Measurements from ENCODE around the gene GGT6. TPM values are rescaled to one million over a fixed set of nuclear protein-coding genes. Genes with fewer than 3 reads are reported as not detected.

The GGT6 gene
- total RNA-seq, 1 donor from 2014 or later, result not detected

DNA sequence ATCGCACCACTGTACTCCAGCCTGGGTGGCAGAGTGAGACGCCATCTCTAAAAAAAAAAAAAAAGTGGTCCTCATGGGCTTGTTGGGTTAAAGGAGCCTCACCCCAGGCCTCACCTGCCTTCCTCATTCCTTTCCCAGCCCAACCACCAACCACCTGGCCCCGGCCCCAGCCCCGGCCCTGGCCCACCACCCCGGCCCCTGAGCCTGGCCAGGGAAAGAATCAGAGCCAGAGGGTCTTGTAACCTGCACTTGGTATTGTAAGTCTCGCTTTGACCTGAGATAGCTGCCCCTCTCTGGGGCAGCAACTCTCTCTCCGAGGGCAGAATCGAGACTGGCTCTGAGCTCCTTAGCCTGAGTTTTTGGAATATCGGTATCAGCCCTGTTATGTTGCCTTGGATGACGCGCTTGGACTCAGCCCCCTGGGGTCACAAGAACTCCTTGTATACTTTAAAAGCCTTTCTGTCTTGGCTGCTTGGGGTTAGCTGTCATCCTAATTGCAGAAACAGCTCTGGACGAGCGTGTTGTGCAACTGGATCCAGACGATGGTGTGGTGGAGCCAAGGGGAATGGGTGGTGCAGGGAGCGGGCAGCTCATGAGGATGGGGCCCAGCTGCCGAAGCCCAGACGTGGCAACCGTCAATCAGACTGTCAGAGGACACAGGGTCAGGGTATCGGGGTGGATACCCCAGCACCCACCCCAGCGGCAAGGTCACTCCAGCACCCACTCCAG, 38.6 kb upstream of the GGT6 start:
- FAIRE-seq (no peak), DNase-seq (ENCODE audit: low read depth) (no peak)
- Mint-ChIP-seq H3K9me3 (ENCODE audit: unreplicated experiment) (no peaks in the 10 kb centered on the region), H3K4me1 (ENCODE audit: low read depth, unreplicated experiment) (peaks cover 14% of the 10 kb centered on the region), H3K36me3 (ENCODE audit: low read depth, unreplicated experiment) (no peaks in the 10 kb centered on the region), H3K27ac (ENCODE audit: unreplicated experiment) (no peak overlapping the region), H3K27me3 (ENCODE audit: low read depth, unreplicated experiment) (peaks cover 19% of the 10 kb centered on the region), H3K4me3 (ENCODE audit: unreplicated experiment) (no peak overlapping the region)
- H3K4me1 ChIP-seq (ENCODE audit: insufficient read depth, low read length), result peaks cover 5% of the 10 kb centered on the region
- peaks cover 15% of the 10 kb centered on the region for H3K27me3 ChIP-seq (ENCODE audit: insufficient read depth, low read length)
- no peak overlapping the region for H3K27ac ChIP-seq (ENCODE audit: low read depth, low read length)
- no peaks in the 10 kb centered on the region for H3K9me3 ChIP-seq (ENCODE audit: insufficient read depth, low read depth, low read length)
- no peak overlapping the region for H3K4me2 ChIP-seq (ENCODE audit: low read length)
- no peaks in the 10 kb centered on the region for H3K36me3 ChIP-seq (ENCODE audit: insufficient read depth, low read length)
- no peak overlapping the region for H3K9ac ChIP-seq (ENCODE audit: low read length)
- H2AFZ ChIP-seq (ENCODE audit: low read depth, low read length), result no peak overlapping the region
- H3K79me2 ChIP-seq (ENCODE audit: insufficient read depth, low read length), result no peaks in the 10 kb centered on the region
- H3K4me3 ChIP-seq (ENCODE audit: insufficient read depth, low read depth, low read length), result no peak overlapping the region
- TF ChIP-seq EZH2 (IDR thresholded peaks at IDR 0.05; ENCODE audit: insufficient read depth, low read length), result no peak
- TF ChIP-seq, protein P1, sequence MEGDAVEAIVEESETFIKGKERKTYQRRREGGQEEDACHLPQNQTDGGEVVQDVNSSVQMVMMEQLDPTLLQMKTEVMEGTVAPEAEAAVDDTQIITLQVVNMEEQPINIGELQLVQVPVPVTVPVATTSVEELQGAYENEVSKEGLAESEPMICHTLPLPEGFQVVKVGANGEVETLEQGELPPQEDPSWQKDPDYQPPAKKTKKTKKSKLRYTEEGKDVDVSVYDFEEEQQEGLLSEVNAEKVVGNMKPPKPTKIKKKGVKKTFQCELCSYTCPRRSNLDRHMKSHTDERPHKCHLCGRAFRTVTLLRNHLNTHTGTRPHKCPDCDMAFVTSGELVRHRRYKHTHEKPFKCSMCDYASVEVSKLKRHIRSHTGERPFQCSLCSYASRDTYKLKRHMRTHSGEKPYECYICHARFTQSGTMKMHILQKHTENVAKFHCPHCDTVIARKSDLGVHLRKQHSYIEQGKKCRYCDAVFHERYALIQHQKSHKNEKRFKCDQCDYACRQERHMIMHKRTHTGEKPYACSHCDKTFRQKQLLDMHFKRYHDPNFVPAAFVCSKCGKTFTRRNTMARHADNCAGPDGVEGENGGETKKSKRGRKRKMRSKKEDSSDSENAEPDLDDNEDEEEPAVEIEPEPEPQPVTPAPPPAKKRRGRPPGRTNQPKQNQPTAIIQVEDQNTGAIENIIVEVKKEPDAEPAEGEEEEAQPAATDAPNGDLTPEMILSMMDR (IDR thresholded peaks at IDR 0.05; ENCODE audit: insufficient read depth, low read depth, low read length), result no peak
- H4K20me1 ChIP-seq (ENCODE audit: insufficient read depth, low read length), result no peaks in the 10 kb centered on the region

DNA sequence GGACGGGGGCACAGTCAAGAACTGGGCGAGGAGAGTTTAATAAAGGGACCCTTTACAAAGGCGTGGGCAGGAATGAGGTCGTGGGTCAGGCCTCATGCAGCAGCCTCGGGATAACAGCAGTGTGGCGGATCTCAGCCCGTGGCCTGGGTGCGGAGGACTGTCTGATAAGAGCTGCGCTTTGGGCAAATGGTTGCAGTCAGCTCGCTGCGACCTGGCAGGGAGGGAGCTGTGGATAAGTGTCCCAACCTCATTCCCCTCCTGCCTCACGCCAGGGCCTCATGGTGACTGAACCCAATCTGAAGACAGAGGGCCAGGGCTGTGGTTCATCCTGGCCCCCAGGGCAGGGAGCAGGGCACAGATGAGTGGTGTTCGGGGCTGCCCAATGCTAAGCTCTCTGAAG, 37.6 kb upstream of the GGT6 start:
- no peak for TF ChIP-seq EZH2 (IDR thresholded peaks at IDR 0.05; ENCODE audit: insufficient read depth, low read length)
- TF ChIP-seq, protein P1 (IDR thresholded peaks at IDR 0.05; ENCODE audit: insufficient read depth, low read depth, low read length), result no peak
- no peak for DNase-seq (ENCODE audit: low read depth)
- H3K27me3 ChIP-seq (ENCODE audit: insufficient read depth, low read length), result peaks cover 11% of the 10 kb centered on the region
- no peak overlapping the region for H3K4me3 ChIP-seq (ENCODE audit: insufficient read depth, low read depth, low read length)
- no peaks in the 10 kb centered on the region for H3K79me2 ChIP-seq (ENCODE audit: insufficient read depth, low read length)
- no peak overlapping the region for H3K27ac ChIP-seq (ENCODE audit: low read depth, low read length)
- no peak overlapping the region for H3K4me2 ChIP-seq (ENCODE audit: low read length)
- H3K36me3 Mint-ChIP-seq (ENCODE audit: low read depth, unreplicated experiment), result no peaks in the 10 kb centered on the region
- H3K9ac ChIP-seq (ENCODE audit: low read length), result no peak overlapping the region
- peaks cover 24% of the 10 kb centered on the region for H3K27me3 Mint-ChIP-seq (ENCODE audit: low read depth, unreplicated experiment)
- no peak for FAIRE-seq
- no peak overlapping the region for H2AFZ ChIP-seq (ENCODE audit: low read depth, low read length)
- no peak overlapping the region for H3K4me3 Mint-ChIP-seq (ENCODE audit: unreplicated experiment)
- no peaks in the 10 kb centered on the region for H3K9me3 ChIP-seq (ENCODE audit: insufficient read depth, low read depth, low read length)
- peaks cover 13% of the 10 kb centered on the region for H3K4me1 Mint-ChIP-seq (ENCODE audit: low read depth, unreplicated experiment)
- no peaks in the 10 kb centered on the region for H3K9me3 Mint-ChIP-seq (ENCODE audit: unreplicated experiment)
- H3K4me1 ChIP-seq (ENCODE audit: insufficient read depth, low read length), result peaks cover 5% of the 10 kb centered on the region
- no peaks in the 10 kb centered on the region for H3K36me3 ChIP-seq (ENCODE audit: insufficient read depth, low read length)
- H3K27ac Mint-ChIP-seq (ENCODE audit: unreplicated experiment), result peak overlapping the region; percentile 67
- H4K20me1 ChIP-seq (ENCODE audit: insufficient read depth, low read length), result no peaks in the 10 kb centered on the region

All from astrocyte (in vitro differentiated cells and primary cell).